Limb (tissue), 2 donors: ENCODE data around the gene KLHL14.
"Not testable (repeated sequence)": the region's sequence is repeated elsewhere in the genome, so short reads cannot be mapped to it uniquely, and the experiment has no call there.

Source experiments
- DNase-seq, 2 donors: peaks; one replicate each; pipeline ENCODE4 v3.0.0-alpha.2; 2016; ENCODE audit errors: extremely low spot score in 2 of 2

KLHL14 gene

GRCh38 chr18:32717126-32717525, 55.7 kb downstream of the KLHL14 start:
- no peak for DNase-seq

DNA sequence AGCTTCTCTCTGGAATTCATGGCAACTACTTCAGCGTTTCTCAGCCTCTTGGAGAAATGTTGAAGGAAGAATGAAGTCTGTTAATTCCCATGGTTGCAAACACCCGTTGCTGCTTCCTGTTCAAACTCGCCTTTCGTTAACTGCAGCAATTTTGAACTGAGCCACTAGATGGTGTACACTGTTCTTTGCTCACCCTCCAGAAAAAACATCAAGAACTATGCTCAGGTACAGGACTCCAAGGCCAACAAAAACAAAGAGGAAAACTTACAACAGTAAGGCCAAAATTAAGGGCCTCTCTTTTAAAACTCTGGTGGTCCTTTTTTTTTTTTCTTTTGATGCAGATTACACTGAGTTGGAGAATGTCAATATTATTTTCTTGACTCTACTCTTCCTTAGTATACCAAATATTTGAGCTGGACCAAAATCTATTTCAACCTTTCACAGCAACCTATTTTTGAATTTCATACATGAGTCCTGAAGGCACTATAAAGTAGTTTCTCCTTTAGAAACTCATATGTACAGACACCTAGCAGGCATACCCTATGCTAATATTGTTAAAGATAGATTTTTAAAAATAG, 58.2 kb downstream of the KLHL14 start:
- DNase-seq, result peak; percentile 52 to 89

DNA sequence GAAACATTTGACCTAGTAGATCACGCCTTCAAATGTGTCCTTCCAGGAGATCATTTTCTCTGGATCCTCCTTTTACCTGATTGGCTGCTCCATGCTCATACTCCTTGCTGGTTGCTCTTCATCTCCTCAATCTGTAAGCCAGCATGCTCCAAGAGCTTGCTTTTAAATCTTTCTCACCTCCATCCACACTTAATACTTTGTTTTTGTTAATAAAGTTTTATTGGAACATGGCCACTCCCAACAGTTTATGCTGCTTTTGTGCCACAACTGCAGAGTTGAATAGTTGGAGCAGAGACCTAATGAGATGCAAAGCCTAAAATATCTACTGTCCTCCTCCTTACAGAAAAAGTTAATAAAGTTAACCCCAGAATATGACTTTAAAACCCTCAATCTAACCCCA, 60.0 kb downstream of the KLHL14 start:
- no peak for DNase-seq

GRCh38 chr18:32711862-32712261, 61.0 kb downstream of the KLHL14 start:
- no peak for DNase-seq

- DNase-seq, result no peak
Observed at GRCh38 chr18:32707586-32707985, 65.2 kb downstream of the KLHL14 start.

GRCh38 chr18:32707147-32707546, 65.7 kb downstream of the KLHL14 start:
- DNase-seq, result no peak

- no peak for DNase-seq
Observed at GRCh38 chr18:32701313-32701712, 71.5 kb downstream of the KLHL14 start.

DNA sequence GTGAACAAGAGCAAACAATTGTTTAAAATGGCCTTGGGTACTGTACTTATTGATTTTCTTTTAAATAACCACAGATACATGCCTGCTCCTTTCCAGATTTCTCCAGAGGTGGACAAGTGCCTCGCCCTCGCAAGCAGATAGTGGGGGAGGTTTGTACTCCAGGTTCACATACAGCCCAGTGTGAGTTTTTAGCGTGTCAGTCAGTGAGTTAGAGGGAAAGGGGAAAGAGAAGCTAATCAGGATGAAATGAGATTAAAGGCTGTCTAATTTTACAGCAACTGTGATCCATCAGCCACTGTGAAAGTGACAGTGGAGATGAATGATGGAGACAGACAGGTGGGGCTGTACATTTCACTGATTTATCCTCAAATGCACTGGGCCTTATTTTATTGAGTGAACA, 74.7 kb downstream of the KLHL14 start:
- no peak for DNase-seq

GRCh38 chr18:32696376-32696775, 76.4 kb downstream of the KLHL14 start:
- no peak for DNase-seq

GRCh38 chr18:32695534-32695933, 77.3 kb downstream of the KLHL14 start:
- DNase-seq, result no peak

DNA sequence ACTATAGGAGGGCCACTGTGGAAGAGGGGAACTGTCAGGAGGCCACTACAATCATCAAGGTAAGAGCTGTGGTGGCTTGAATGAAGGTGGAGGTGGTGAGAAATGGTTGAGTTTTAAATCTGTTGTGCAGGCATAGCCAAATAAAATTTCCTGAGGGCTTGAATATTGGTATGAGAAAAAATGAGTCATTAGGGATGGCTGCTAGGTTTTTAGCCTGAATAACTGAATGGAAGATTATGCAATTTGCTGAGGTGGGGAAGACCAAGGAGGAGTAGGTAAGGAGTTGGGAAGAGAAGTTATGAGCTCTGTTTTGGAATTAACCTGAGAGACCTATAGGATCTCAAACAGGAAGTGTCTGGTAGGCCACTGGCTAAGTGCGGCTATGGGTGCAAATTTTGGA, 84.0 kb downstream of the KLHL14 start:
- DNase-seq, result no peak

GRCh38 chr18:32684940-32685339, 87.9 kb downstream of the KLHL14 start:
- DNase-seq, result no peak

GRCh38 chr18:32684096-32684495, 88.7 kb downstream of the KLHL14 start:
- DNase-seq, result no peak

- DNase-seq, result no peak
Observed at GRCh38 chr18:32683044-32683443, 89.8 kb downstream of the KLHL14 start.

GRCh38 chr18:32677578-32677977, 95.2 kb downstream of the KLHL14 start:
- DNase-seq, result no peak

GRCh38 chr18:32674491-32674890, 98.3 kb downstream of the KLHL14 start:
- no peak for DNase-seq

GRCh38 chr18:32672398-32672797, 100.4 kb downstream of the KLHL14 start:
- no peak for DNase-seq

DNA sequence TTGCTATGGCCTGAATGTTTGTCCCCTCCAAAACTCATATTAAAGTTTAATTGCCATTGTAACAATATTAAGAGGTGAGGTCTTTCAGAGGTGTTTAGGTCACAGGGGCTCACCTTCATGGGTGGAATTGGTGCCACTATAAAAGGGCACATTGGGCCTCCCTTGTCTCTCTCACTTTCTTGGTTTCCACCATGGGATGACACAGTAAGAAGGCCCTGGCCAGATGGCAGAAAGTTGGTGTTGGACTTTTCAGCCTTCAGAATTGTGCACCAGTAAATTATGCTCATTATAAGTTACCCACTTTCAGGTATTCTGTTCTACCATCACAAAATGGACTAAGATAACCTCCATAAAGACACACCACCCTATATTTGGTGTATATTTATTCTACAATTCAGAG, 102.1 kb downstream of the KLHL14 start:
- no peak for DNase-seq

DNA sequence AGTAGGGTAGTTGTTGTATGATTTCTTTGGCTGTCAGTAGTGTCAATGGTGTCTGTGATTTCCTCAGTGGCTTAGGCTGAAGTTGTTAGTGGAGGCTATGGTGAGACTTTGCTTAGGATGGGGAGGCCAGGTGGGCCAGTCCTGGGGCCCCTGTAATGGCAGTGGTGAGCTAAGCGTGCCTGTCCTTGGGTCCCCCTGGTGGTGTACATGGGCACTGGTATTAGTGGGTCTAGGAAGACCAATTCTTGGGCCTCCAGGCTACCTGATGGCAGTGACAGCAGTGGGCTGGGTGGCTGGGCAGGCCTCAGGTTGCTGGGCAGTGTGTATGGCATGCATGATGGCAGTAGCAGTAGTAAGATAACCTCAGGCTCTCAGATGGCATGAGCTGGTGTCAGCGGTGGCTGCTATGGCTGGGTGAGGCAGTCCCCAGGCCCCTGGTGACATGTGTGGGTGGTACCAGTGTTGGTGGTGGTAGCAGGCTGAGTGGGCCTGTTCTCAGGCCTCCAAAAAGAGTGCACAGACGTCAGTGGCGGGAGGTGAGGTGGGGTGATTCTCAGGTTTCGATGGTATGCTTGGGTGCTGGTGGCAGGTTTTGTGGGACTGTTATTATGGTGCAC, 103.2 kb downstream of the KLHL14 start:
- DNase-seq, result no peak

DNA sequence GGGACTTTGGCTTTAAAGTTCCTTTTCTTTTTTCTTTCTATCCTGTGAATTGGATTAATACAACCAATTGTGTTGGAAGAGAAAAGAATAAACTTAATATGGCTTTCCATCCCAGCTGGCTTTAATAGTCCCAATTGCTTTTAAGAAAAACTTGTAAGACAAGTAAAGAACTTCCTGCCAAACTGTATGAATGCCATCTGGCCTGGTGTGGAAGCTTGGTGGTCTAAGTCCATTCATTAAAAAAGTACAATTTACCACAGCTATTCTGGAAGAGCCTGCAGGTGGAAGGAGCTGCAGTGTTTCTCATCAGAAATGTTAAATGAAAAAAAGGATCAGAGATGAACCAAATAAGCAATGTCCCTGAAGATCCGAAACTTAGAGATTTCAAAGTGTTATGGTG, 103.9 kb downstream of the KLHL14 start:
- peak in 1 of 2 donors; percentile 11 for DNase-seq

DNA sequence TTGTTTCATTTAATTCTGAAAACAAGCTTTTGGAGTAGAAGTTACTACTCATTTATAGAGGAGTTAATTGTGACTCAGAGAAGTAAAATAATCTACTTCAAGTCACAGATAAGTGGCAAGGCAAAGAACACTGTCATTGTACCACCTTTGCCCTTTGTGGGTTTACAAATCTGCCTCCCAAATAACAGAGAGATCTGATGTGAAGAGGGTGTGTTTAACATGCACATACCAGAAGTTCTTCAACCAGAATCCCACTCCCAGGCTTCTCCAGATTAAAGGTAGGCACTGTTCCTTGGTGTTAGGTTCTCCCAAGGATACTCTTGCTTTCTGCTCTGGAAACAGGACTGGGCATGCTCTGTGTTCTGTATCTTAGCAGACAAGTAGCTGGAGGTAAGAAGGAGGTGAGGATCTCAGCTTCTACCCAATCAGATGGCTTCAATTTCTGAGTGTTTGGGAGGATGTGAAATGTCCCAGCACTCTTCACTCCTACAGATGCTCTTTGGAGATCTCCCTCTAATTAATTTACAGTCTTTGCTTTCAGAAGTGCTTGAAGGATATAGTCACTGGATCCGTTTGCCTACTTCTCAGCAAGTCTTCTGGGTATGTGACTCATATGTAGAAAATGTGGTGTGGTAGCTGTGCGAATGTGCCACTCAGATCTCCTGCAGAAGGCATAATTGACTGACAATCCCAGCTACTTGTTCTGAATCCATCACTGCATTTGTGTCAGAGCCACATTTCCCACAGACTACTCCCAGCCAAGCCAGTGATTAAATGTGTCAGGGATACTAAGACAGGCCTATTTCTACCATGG, 111.1 kb downstream of the KLHL14 start:
- no peak for DNase-seq

GRCh38 chr18:32654507-32654906, 118.3 kb downstream of the KLHL14 start:
- not testable (repeated sequence) for DNase-seq

DNA sequence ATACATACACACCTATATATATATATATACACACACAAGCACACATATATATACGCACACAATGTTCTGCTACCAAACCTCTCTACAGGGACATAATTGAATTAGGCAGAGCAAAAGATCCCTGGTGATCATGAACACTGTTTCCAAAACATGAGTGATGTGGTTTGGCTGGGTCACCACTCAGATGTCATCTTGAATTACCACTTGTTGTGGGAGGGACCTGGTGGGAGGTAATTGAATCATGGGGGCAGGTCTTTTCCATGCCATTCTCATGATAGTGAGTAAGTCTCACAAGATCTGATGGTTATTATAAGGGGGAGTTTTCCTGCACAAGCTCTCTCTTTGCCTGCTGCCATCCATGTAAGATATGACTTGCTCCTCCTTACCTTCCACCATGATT, 135.2 kb downstream of the KLHL14 start:
- not testable (repeated sequence) for DNase-seq
